ENCODE data around the gene ZNF512.
"Not testable (repeated sequence)": the region's sequence is repeated elsewhere in the genome, so short reads cannot be mapped to it uniquely, and the experiment has no call there.

ZNF512 gene

DNA sequence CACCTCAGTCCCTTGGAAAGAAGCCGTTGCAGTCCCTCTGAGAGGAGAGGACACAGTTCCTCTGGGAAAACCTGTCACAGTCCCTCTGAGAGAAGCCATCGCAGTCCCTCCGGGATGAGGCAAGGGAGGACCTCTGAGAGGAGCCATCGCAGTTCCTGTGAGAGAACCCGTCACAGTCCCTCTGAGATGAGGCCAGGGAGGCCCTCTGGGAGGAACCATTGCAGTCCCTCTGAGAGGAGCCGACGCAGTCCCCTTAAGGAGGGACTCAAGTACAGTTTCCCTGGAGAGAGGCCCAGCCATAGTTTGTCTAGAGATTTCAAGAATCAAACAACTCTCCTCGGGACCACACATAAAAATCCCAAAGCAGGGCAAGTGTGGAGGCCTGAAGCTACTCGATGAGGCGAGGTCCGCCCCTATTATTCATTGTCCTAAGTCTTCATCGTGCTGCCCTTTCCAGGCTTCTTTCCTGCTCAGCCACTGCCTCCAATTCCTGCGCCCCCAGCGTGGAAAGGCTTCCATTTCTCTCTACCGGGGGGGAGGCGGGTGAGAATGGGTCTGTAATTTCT, 630 bp upstream of the ZNF512 start:
- DNase-seq (ENCODE audit: low spot score), result no peak

DNA sequence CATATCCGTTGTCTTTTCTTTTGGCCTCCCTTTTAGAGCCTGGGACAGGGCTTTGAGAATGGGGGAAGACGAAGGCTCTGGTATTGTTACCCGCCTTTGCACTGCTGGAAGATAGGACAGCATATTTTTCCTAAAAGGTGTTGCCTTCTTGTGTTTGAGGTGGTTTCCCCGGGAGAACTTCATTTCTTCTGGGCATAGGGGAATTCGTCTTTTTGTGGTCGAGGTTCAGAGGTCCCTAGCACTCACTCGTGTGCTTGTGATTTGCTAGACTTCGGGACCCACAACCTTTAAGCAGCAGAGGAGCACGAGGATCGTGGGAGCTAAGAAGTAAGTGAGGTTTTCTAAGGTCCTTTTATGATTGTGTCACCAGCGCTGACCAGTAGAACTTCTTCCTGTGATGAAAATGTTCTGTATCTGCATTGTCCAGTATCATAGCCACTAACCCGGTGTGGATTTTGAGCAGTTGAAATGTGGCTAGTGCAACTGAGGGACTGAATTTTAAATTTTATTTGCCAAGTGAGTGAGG, 611 bp downstream of the ZNF512 start:
- peak; percentile 6 for DNase-seq (ENCODE audit: low spot score)

DNA sequence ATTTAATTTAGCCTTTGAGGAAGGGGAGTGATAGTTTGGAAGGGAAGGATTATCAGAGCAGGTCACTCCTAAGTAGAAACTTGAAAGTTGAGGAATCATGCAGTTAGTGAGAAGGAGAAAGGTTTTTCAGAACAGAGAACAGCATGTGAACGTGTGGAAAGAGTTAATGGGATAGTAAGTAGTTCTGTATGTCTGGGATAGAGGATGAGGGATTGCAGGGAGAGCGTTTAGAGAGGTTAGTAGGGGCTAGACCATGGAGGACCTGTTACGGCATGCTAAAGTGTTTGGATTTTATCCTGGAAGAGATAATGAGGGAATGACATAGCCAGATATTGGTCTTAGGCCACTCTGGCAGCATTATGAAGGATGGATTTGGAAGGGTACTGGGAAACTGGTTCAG, 1.8 kb downstream of the ZNF512 start:
- no peak for DNase-seq (ENCODE audit: low spot score)

GRCh38 chr2:27587025-27587424, 4.2 kb downstream of the ZNF512 start:
- no peak for DNase-seq (ENCODE audit: low spot score)

GRCh38 chr2:27588308-27588707, 5.5 kb downstream of the ZNF512 start:
- DNase-seq (ENCODE audit: low spot score), result no peak

DNA sequence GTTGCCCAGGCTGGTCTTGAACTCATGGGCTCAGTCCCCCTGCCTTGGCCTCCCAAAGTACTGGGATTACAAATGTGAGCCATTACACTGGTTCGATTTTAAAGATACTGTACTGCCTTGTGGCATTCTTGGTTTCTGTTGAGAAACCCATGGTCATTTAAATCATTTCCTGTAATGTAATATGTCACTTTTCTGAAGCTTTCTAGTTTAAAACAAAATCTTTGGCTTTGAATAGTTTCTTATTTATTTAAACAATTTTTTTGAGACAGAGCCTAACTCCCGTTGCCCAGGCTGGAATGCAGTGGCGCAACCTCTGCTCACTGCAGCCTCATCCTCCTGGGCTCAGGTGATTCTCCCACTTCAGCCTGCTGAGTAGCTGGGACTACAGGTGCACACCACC, 8.9 kb downstream of the ZNF512 start:
- no peak for DNase-seq (ENCODE audit: low spot score)

DNA sequence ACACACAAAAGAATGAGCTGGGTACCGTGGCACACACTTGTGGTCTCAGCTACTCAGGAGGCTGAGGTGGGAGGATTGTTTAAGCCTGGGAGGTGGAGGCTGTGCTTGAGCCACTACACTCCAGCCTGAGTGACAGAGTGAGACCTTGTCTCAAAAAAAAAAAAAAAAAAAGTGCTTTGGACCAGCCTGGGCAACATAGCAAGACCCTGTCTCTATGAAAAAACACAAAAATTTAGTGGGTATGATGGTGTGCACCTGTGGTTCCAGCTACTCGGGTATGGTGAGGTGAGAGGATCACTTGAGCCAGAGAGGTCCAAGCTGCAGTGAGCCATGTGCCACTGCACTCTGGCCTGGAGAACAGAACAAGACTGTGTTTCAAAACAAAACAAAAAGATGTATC, 10.4 kb downstream of the ZNF512 start:
- no peak for DNase-seq (ENCODE audit: low spot score)

- not testable (repeated sequence) for DNase-seq (ENCODE audit: low spot score)
Observed at GRCh38 chr2:27594020-27594703, 11.3 kb downstream of the ZNF512 start.

GRCh38 chr2:27595412-27595811, 12.6 kb downstream of the ZNF512 start:
- not testable (repeated sequence) for DNase-seq (ENCODE audit: low spot score)

DNA sequence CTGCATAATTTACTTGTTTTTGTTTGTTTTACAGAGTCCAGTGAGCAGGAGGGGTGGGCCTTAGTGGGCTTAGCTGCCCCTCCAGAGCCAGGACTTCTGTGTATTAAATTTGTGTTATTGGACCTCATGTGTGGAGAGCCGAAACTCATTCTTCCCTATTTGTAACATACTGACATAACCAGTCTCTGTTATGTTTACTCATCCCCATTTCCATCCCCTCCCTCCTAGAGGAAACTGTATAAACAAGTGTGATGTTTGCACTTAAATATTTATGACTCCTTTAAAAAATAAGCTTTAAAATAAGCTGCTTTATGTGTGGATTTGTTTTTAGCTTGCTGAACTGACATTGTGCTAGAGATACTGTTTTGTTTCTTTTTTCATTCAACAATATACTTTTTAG, 13.8 kb downstream of the ZNF512 start:
- DNase-seq (ENCODE audit: low spot score), result no peak

DNA sequence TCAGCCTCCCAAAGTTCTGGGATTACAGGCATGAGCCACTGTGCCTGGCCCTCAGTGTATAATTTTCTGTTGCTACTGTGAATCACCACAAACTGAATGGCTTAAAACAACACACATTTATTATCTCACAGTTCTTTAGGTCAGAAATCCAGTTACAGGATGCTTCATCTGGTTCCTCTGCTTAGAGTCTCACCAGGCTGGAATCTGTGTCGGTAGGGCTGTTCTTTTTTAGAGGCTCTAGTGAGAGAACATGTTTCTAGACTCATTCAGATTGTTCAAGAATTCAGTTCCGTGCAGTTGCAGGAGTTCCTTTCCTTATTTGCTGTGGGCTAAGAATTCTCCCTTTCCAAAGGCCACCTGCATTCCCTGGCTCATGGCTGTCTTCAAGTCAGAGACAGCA, 23.8 kb downstream of the ZNF512 start:
- DNase-seq (ENCODE audit: low spot score), result no peak

DNA sequence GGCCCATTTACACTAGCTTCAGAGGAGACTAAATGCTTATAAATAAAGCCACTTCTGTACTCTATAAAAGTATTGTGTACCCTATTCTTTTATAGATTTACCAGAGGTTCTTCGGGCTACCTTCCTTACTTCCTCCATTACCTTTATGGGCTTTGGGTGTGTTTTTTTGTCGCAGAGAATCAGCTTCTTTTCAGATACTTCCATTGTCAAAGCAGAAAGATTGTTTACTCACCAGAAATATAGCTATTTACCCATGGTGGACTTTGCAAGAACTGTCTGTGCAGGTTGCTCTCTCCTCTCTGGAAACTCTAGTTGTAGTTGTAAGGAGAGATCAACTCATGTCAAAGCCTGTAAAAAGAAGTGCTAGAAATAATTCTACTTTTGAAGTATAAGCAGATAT, 31.1 kb downstream of the ZNF512 start:
- DNase-seq (ENCODE audit: low spot score), result no peak

DNA sequence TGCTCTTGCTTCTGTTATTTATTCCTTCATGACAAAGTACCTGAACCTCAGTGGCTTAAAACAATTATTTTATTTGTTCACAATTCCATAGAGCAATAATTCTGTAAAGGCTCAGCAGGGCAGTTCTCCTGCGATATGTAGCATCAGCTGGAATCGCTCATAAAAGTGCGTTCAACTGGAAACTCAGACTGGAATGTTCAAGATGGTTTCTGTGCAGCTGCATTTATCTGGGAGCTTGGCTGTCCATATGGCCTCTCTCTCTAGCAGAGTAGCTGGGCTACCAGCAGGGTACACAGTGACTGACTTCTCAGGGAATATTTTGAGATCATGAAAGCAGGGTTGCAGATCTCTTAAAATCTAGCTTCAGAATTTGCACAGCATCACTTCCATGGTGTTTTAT, 32.5 kb downstream of the ZNF512 start:
- DNase-seq (ENCODE audit: low spot score), result no peak

DNA sequence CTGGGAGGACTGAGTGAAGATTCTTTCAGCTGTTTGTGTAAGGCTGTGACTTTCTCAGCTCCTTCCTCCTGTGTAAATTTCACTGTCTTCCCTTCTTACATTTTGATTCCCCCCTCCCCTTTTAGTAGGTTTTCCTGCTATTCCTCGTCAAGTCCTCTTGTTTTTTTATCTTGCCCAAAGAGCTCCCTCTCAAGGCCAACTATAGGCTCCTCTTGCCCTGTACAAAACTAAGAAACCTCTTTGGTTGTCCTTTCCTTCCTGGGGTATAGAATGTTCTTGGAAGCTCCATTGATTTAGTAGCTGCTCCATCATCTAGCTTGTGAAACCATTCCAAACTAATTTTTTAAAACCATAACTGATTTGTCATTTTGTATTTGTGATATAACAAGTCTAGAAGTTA, 38.7 kb downstream of the ZNF512 start:
- DNase-seq (ENCODE audit: low spot score), result no peak

GRCh38 chr2:27622921-27623384, 40.1 kb downstream of the ZNF512 start:
- DNase-seq (ENCODE audit: low spot score), result no peak

DNA sequence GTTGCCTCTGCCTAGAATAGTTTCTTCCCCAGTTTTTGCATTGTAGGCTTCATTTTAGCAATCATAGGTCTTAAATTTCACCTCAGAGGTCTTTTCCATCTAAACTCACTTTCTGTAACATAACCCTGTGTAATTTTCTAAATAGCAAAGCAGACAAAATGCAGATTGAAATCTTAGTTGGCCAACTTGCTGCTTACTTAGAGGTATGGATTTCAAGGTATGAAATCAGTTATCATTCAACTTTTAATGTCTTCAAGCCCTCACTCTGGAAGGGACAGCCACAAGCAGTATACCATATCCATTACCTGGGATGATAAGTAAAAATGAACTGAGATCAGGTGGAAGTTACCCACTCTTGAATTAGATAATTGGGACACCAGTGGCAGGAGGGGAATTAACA, 42.1 kb downstream of the ZNF512 start:
- no peak for DNase-seq (ENCODE audit: low spot score)

DNA sequence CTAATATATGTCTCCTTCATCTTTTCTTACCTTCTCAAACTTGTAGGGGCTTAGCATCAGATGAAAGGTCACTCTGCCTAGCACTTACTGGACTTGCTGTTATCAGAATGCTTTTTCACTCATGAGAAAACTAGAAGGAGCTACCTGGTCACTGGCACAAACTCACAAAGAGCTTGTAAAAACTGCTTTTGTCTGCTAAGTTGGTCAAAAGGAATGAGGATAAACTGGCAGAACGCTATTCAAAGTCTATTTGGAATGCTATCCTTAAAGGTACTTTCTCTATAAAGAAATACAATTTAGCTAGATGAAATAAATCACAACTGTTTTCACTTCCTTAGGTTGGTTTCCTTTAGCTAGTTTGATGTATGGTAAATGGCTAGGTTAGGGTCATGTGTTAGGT, 43.5 kb downstream of the ZNF512 start:
- not testable (repeated sequence) for DNase-seq (ENCODE audit: low spot score)

GRCh38 chr2:27626921-27627320, 44.1 kb downstream of the ZNF512 start:
- not testable (repeated sequence) for DNase-seq (ENCODE audit: low spot score)

GRCh38 chr2:27627963-27628766, 45.3 kb downstream of the ZNF512 start:
- no peak for DNase-seq (ENCODE audit: low spot score)

GRCh38 chr2:27628767-27629709, 46.2 kb downstream of the ZNF512 start, which contains the start of the genes CCDC121 and GPN1:
CCDC121 (minus strand) TSS chr2:27629012; CDS start chr2:27627799, 1,213 bp downstream.
GPN1 (plus strand) TSS chr2:27629050; CDS start chr2:27629059, 9 bp downstream.
- DNase-seq (ENCODE audit: low spot score), result peak; percentile 69

DNA sequence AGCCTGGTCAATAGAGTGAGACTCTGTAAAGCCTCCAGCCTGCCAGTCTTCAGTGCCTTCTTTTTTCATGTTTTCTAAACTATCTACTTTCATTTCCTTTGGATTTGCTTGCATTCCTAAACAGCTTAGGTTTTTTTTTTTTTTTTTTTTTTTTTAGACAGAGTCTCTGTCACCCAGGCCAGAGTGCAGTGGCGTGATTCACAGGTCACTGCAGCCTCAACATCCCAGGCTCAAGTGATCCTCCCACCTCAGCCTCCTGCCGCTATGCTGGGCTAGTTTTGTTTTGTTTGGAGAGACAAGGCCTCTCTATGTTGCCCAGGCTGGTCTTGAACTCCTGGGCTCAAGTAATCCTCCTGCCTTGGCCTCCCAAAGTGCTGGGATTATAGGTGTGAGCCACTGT, 47.4 kb downstream of the ZNF512 start:
- DNase-seq (ENCODE audit: low spot score), result not testable (repeated sequence)
